ENCODE measurements around the gene AMER2.

Gene AMER2

GRCh38 chr13:25137788-25138115 is 34.3 kb downstream of the AMER2 start:
- Histone ChIP-seq H3K27ac (ENCODE audit: low read depth, low read length) (no peak overlapping the region), H3K4me3 (ENCODE audit: low read length) (no peak overlapping the region), H3K36me3 (ENCODE audit: control insufficient read depth, low read length) (no peaks in the 10 kb centered on the region), H3K9me3 (ENCODE audit: control insufficient read depth, insufficient read depth, low read length) (no peaks in the 10 kb centered on the region), H3K27me3 (ENCODE audit: control insufficient read depth, low read length) (peaks cover 13% of the 10 kb centered on the region), H3K79me2 (ENCODE audit: control insufficient read depth, low read length) (no peaks in the 10 kb centered on the region), H3F3A (ENCODE audit: control insufficient read depth, insufficient read depth) (no peaks in the 10 kb centered on the region), H3K4me1 (ENCODE audit: control insufficient read depth, low read length) (no peaks in the 10 kb centered on the region), H4K20me1 (ENCODE audit: control insufficient read depth, insufficient read depth, low read depth, low read length) (no peaks in the 10 kb centered on the region), H3K9me2 (replicated peaks; ENCODE audit: control insufficient read depth, low read length) (no peaks in the 10 kb centered on the region), H3K4me2 (ENCODE audit: low read length) (no peak overlapping the region)
- TF ChIP-seq CTCF (IDR thresholded peaks at IDR 0.05; ENCODE audit: low read depth, low read length, poor library complexity, severe bottlenecking) (no peak), EZH2phosphoT487 (IDR thresholded peaks at IDR 0.05; ENCODE audit: borderline replicate concordance, low read length) (no peak)

- TF ChIP-seq CTCF (IDR thresholded peaks at IDR 0.05; ENCODE audit: low read depth, low read length, poor library complexity, severe bottlenecking) (no peak), EZH2phosphoT487 (IDR thresholded peaks at IDR 0.05; ENCODE audit: borderline replicate concordance, low read length) (no peak)
- H3K27ac ChIP-seq (ENCODE audit: low read depth, low read length) = no peak overlapping the region
- no peaks in the 10 kb centered on the region for H3F3A ChIP-seq (ENCODE audit: control insufficient read depth, insufficient read depth)
- peaks cover 15% of the 10 kb centered on the region for H3K27me3 ChIP-seq (ENCODE audit: control insufficient read depth, low read length)
- no peaks in the 10 kb centered on the region for H3K9me2 ChIP-seq (replicated peaks; ENCODE audit: control insufficient read depth, low read length)
- H3K36me3 ChIP-seq (ENCODE audit: control insufficient read depth, low read length) = no peaks in the 10 kb centered on the region
- no peaks in the 10 kb centered on the region for H3K9me3 ChIP-seq (ENCODE audit: control insufficient read depth, insufficient read depth, low read length)
- H3K4me1 ChIP-seq (ENCODE audit: control insufficient read depth, low read length) = no peaks in the 10 kb centered on the region
- no peaks in the 10 kb centered on the region for H4K20me1 ChIP-seq (ENCODE audit: control insufficient read depth, insufficient read depth, low read depth, low read length)
- H3K4me2 ChIP-seq (ENCODE audit: low read length) = no peak overlapping the region
- H3K4me3 ChIP-seq (ENCODE audit: low read length) = no peak overlapping the region
- H3K79me2 ChIP-seq (ENCODE audit: control insufficient read depth, low read length) = no peaks in the 10 kb centered on the region
Observed at GRCh38 chr13:25136880-25137787, 35.0 kb downstream of the AMER2 start.

- no peak for TF ChIP-seq EZH2phosphoT487 (IDR thresholded peaks at IDR 0.05; ENCODE audit: borderline replicate concordance, low read length)
- no peak for TF ChIP-seq CTCF (IDR thresholded peaks at IDR 0.05; ENCODE audit: low read depth, low read length, poor library complexity, severe bottlenecking)
- H3K79me2 ChIP-seq (ENCODE audit: control insufficient read depth, low read length) = no peaks in the 10 kb centered on the region
- no peak overlapping the region for H3K4me2 ChIP-seq (ENCODE audit: low read length)
- no peaks in the 10 kb centered on the region for H3K9me3 ChIP-seq (ENCODE audit: control insufficient read depth, insufficient read depth, low read length)
- no peak overlapping the region for H3K27ac ChIP-seq (ENCODE audit: low read depth, low read length)
- H3K27me3 ChIP-seq (ENCODE audit: control insufficient read depth, low read length) = peaks cover 22% of the 10 kb centered on the region
- H3K4me3 ChIP-seq (ENCODE audit: low read length) = no peak overlapping the region
- no peaks in the 10 kb centered on the region for H3K36me3 ChIP-seq (ENCODE audit: control insufficient read depth, low read length)
- H3K9me2 ChIP-seq (replicated peaks; ENCODE audit: control insufficient read depth, low read length) = no peaks in the 10 kb centered on the region
- H3K4me1 ChIP-seq (ENCODE audit: control insufficient read depth, low read length) = no peaks in the 10 kb centered on the region
- no peaks in the 10 kb centered on the region for H4K20me1 ChIP-seq (ENCODE audit: control insufficient read depth, insufficient read depth, low read depth, low read length)
- H3F3A ChIP-seq (ENCODE audit: control insufficient read depth, insufficient read depth) = no peaks in the 10 kb centered on the region
Observed at GRCh38 chr13:25135896-25136295, 36.2 kb downstream of the AMER2 start.
